H9 (cell line): ENCODE measurements around the gene NCL. TPM values are rescaled to one million over a fixed set of nuclear protein-coding genes. Genes with fewer than 3 reads are reported as not detected.

Source experiments
- DNase-seq: peaks from one replicate; pipeline ENCODE4 v3.0.0-alpha.2; 2017
- H2AFZ ChIP-seq: one replicate; pipeline ENCODE4 v1.6.1; 2013; ENCODE audit warnings: mild to moderate bottlenecking, low read length, control low read depth, moderate library complexity
- H2AK5ac ChIP-seq: 2 replicates; pipeline ENCODE4 v1.6.1; 2013; ENCODE audit warnings: low read length, control low read depth, mixed read lengths; ENCODE audit not compliant: insufficient read length
- H2BK120ac ChIP-seq: one replicate; pipeline ENCODE4 v1.6.1; 2013; ENCODE audit warnings: low read depth, mild to moderate bottlenecking, low read length, control low read depth, inconsistent platforms; ENCODE audit not compliant: poor library complexity, severe bottlenecking
- H2BK12ac ChIP-seq: 2 replicates; pipeline ENCODE4 v1.6.1; 2013; ENCODE audit warnings: low read length, control low read depth, mixed read lengths, low read depth; ENCODE audit not compliant: insufficient read length
- H2BK15ac ChIP-seq: 2 replicates; pipeline ENCODE4 v1.6.1; 2013; ENCODE audit warnings: low read depth, low read length, control low read depth
- H2BK20ac ChIP-seq: one replicate; pipeline ENCODE4 v1.6.1; 2013; ENCODE audit warnings: low read depth, mild to moderate bottlenecking, low read length, control low read depth, inconsistent platforms; ENCODE audit not compliant: poor library complexity, severe bottlenecking
- H2BK5ac ChIP-seq: 2 replicates; pipeline ENCODE4 v1.6.1; 2013; ENCODE audit warnings: low read length, control low read depth, mixed read lengths; ENCODE audit not compliant: insufficient read length
- H3K14ac ChIP-seq: 2 replicates; pipeline ENCODE4 v1.6.1; 2013; ENCODE audit warnings: low read length, control low read depth; ENCODE audit not compliant: insufficient read depth
- H3K18ac ChIP-seq: 2 replicates; pipeline ENCODE4 v1.6.1; 2013; ENCODE audit warnings: low read depth, mild to moderate bottlenecking, mixed read lengths, low read length, control low read depth; ENCODE audit not compliant: insufficient read length
- H3K23ac ChIP-seq: 2 replicates; pipeline ENCODE4 v1.6.1; 2013; ENCODE audit warnings: low read length, control low read depth, mixed read lengths, low read depth; ENCODE audit not compliant: insufficient read length
- H3K23me2 ChIP-seq: 2 replicates; pipeline ENCODE4 v1.6.1; 2013; ENCODE audit warnings: low read depth, mild to moderate bottlenecking, mixed read lengths, low read length, control low read depth; ENCODE audit not compliant: insufficient read length, poor library complexity, severe bottlenecking
- H3K27ac ChIP-seq: 2 replicates; pipeline ENCODE4 v1.5.1; 2013; ENCODE audit warnings: low read length, control low read depth, mixed read lengths, low read depth; ENCODE audit not compliant: insufficient read length
- H3K27me3 ChIP-seq: 2 replicates; pipeline ENCODE4 v1.6.1; 2013; ENCODE audit warnings: low read length, control low read depth, inconsistent platforms; ENCODE audit not compliant: insufficient read depth
- H3K4ac ChIP-seq: 2 replicates; pipeline ENCODE4 v1.6.1; 2013; ENCODE audit warnings: low read depth, mild to moderate bottlenecking, control low read depth, inconsistent platforms, low read length, moderate library complexity
- H3K4me1 ChIP-seq: 2 replicates; pipeline ENCODE4 v1.6.1; 2013; ENCODE audit warnings: low read length, control low read depth, inconsistent platforms; ENCODE audit not compliant: insufficient read depth
- H3K4me2 ChIP-seq: 2 replicates; pipeline ENCODE4 v1.6.1; 2013; ENCODE audit warnings: low read length, control low read depth, mixed read lengths; ENCODE audit not compliant: insufficient read length, insufficient read depth
- H3K56ac ChIP-seq: 2 replicates; pipeline ENCODE4 v1.6.1; 2013; ENCODE audit warnings: low read depth, mild to moderate bottlenecking, mixed read lengths, low read length, control low read depth; ENCODE audit not compliant: insufficient read length
- H3K79me1 ChIP-seq: 2 replicates; pipeline ENCODE4 v1.6.1; 2013; ENCODE audit warnings: low read depth, mild to moderate bottlenecking, moderate library complexity, low read length, control low read depth, inconsistent platforms; ENCODE audit not compliant: insufficient read depth, poor library complexity, severe bottlenecking
- H3K79me2 ChIP-seq: 2 replicates; pipeline ENCODE4 v1.6.1; 2013; ENCODE audit warnings: low read length, control low read depth, inconsistent platforms; ENCODE audit not compliant: insufficient read depth
- H3K9ac ChIP-seq: 2 replicates; pipeline ENCODE4 v1.6.1; 2013; ENCODE audit warnings: low read length, control low read depth, mixed read lengths; ENCODE audit not compliant: insufficient read length; ENCODE audit errors: extremely low read depth
- H3K9me3 ChIP-seq: one replicate; pipeline ENCODE4 v1.6.1; 2013; ENCODE audit warnings: low read depth, low read length, inconsistent platforms; ENCODE audit not compliant: control insufficient read depth
- H3T11ph ChIP-seq: one replicate; pipeline ENCODE4 v1.6.1; 2013; ENCODE audit warnings: mild to moderate bottlenecking, low read length, control low read depth, inconsistent platforms
- H4K20me1 ChIP-seq: one replicate; pipeline ENCODE4 v1.6.1; 2013; ENCODE audit not compliant: control insufficient read depth, insufficient read length, insufficient read depth
- H4K5ac ChIP-seq: 2 replicates; pipeline ENCODE4 v1.6.1; 2013; ENCODE audit warnings: low read depth, mild to moderate bottlenecking, mixed read lengths, low read length, control low read depth; ENCODE audit not compliant: insufficient read length
- H4K8ac ChIP-seq: replicated peaks from 2 replicates; pipeline ENCODE4 v1.6.1; 2013; ENCODE audit warnings: low read length, control low read depth, mixed read lengths, low read depth; ENCODE audit not compliant: insufficient read length
- H4K91ac ChIP-seq: 2 replicates; pipeline ENCODE4 v1.6.1; 2013; ENCODE audit warnings: low read depth, mild to moderate bottlenecking, moderate library complexity, mixed read lengths, low read length, control low read depth; ENCODE audit not compliant: insufficient read length
- H3K27ac Mint-ChIP-seq, 3 experiments: 2 replicates in 2 of 3; 3 replicates in 1 of 3; pipeline ENCODE4 v1.8.0; 2020 to 2021; ENCODE audit warnings: mixed read lengths in 3 of 3, mild to moderate bottlenecking in 1 of 3, moderate library complexity in 1 of 3
- H3K27me3 Mint-ChIP-seq: 2 replicates; pipeline ENCODE4 v1.8.0; 2021; ENCODE audit warnings: low read depth, mild to moderate bottlenecking, moderate library complexity, mixed read lengths
- H3K36me3 Mint-ChIP-seq, 3 experiments: 2 replicates in 2 of 3; 3 replicates in 1 of 3; pipeline ENCODE4 v1.8.0; 2020 to 2021; ENCODE audit warnings: low read depth in 3 of 3, mixed read lengths in 3 of 3; ENCODE audit not compliant: insufficient read depth in 1 of 3
- H3K4me1 Mint-ChIP-seq, 2 experiments: 2 replicates each; pipeline ENCODE4 v1.8.0; 2020; ENCODE audit warnings: mixed read lengths in 2 of 2
- H3K4me3 Mint-ChIP-seq, 2 experiments: 2 replicates in 1 of 2; 3 replicates in 1 of 2; pipeline ENCODE4 v1.8.0; 2020 to 2021; ENCODE audit warnings: mild to moderate bottlenecking in 2 of 2, mixed read lengths in 2 of 2, moderate library complexity in 1 of 2
- H3K9me3 Mint-ChIP-seq, 2 experiments: 2 replicates in 1 of 2; 3 replicates in 1 of 2; pipeline ENCODE4 v1.8.0; 2020; ENCODE audit warnings: mild to moderate bottlenecking in 2 of 2, mixed read lengths in 2 of 2, moderate library complexity in 1 of 2
- CTCF ChIP-seq: fragments of 200-600 bp; sonication (generic); conservative IDR thresholded peaks from 3 replicates; pipeline ENCODE4 v1.8.0; 2021; ENCODE audit warnings: antibody characterized with exemption, mild to moderate bottlenecking
- whole genome bisulfite sequencing: extraction: QIAGEN DNeasy Blood & Tissue Kit; methylation state at CpG from one replicate; pipeline ENCODE4 v1.1.7; 2013; ENCODE audit warnings: missing lambda C conversion rate, low lambda C conversion rate, mixed read lengths; ENCODE audit not compliant: insufficient read length; ENCODE audit errors: extremely low coverage; 5-methylcytosine and 5-hydroxymethylcytosine counted together
- total RNA-seq: library from RNA; stranded (reverse); gene quantifications from 2 replicates; pipeline ENCODE4 v1.2.1, GENCODE V29; 2021

Gene NCL
- total RNA-seq, 1 experiment from 2014 or later, result 1,269 TPM

- Histone ChIP-seq H3K23me2 (no peaks in the 10 kb centered on the region), H3K79me1 (no peaks in the 10 kb centered on the region), H3K27me3 (no peaks in the 10 kb centered on the region), H3K9me3 (no peaks in the 10 kb centered on the region), H3K4ac (no peak overlapping the region), H3K27ac (no peak overlapping the region), H2BK5ac (no peak overlapping the region), H3K9ac (no peak overlapping the region), H4K91ac (no peak overlapping the region), H3T11ph (no peak overlapping the region), H2BK15ac (no peak overlapping the region), H3K56ac (no peak overlapping the region), H3K14ac (no peak overlapping the region), H3K4me1 (no peaks in the 10 kb centered on the region), H4K20me1 (no peaks in the 10 kb centered on the region), H3K79me2 (no peaks in the 10 kb centered on the region), H2BK120ac (no peak overlapping the region), H3K4me2 (no peak overlapping the region), H3K18ac (no peak overlapping the region), H4K5ac (no peak overlapping the region), H2AFZ (no peak overlapping the region), H3K23ac (no peak overlapping the region), H2AK5ac (no peak overlapping the region), H2BK12ac (no peak overlapping the region), H2BK20ac (no peak overlapping the region), H4K8ac (no peak overlapping the region)
- no peak for DNase-seq
- Mint-ChIP-seq H3K27ac (no peak overlapping the region), H3K4me1 (0 out of 4 replicates have a peak, but pooled peaks cover 0 to 3% of the 10 kb centered on the region in 2 experiments), H3K9me3 (no peaks in the 10 kb centered on the region), H3K27me3 (no peaks in the 10 kb centered on the region), H3K4me3 (no peak overlapping the region), H3K36me3 (peaks cover 0 to 4% (median 0%) of the 10 kb centered on the region in 3 experiments; a peak in 2 of 7 replicates)
- WGBS, result no CpG with 5 or more reads among the region's 1 CpG
- no peak for TF ChIP-seq CTCF
Observed at GRCh38 chr2:231497651-231498050, 33.4 kb upstream of the NCL start.
